Measurements from ENCODE around the gene MEI1.
"Not testable (repeated sequence)": the region's sequence is repeated elsewhere in the genome, so short reads cannot be mapped to it uniquely, and the experiment has no call there.

- not testable (repeated sequence) for TF ChIP-seq CTCF (IDR thresholded peaks at IDR 0.05); EZH2 (IDR thresholded peaks at IDR 0.05; ENCODE audit: borderline replicate concordance, insufficient read depth, low read depth, low read length, poor library complexity, severe bottlenecking)
These were observed 27.2 kb upstream of the MEI1 start for GRCh38 chr22:41672096-41672495.

Data from B cell (primary cell).